K562 (cell line): ENCODE measurements around the gene XYLB. TPM values are rescaled to one million over a fixed set of nuclear protein-coding genes. Genes with fewer than 3 reads are reported as not detected.

ENCODE experiments used
- ATAC-seq: fragments of 200-7000 bp; cut with Tn5 transposase; 3 replicates; pipeline ENCODE4 v1.9.1; 2020; ENCODE audit warnings: moderate library complexity
- BruUV-seq: library from RNA; stranded (reverse); fragments of 400-500 nt; replicated peaks from 2 replicates; lab custom pipeline; 2021; lab: Mats Ljungman, UMichigan
- CTCF ChIA-PET: fragments of 300-600 bp; formaldehyde crosslinking; extraction: SDS; loops from one replicate; lab custom pipeline; 2021; ENCODE audit warnings: low intra/inter-chr PET ratio; lab: Yijun Ruan, JAX
- POLR2A ChIA-PET: fragments of 300-600, 350-650 bp; sonication (Branson Sonifier 250); formaldehyde crosslinking; extraction: SDS; loops from one replicate; lab custom pipeline; 2021; ENCODE audit warnings: antibody characterized with exemption, inconsistent platforms; lab: Yijun Ruan, JAX
- DNase-seq, 4 experiments: peaks; one replicate each; pipeline versions ENCODE4 v3.0.0 to v3.0.0-alpha.2; 2011 to 2018; ENCODE audit warnings: low spot score in 3 of 4, mixed read lengths in 3 of 4; ENCODE audit errors: extremely low read depth in 1 of 4
- FAIRE-seq: peaks from 2 replicates; lab custom pipeline; 2011; peaks lifted over from hg19 to GRCh38; lab: Jason Lieb, UNC
- H2AFZ ChIP-seq: 2 replicates; pipeline ENCODE4 v1.6.0; 2011; ENCODE audit warnings: low read depth, low read length, control low read depth, inconsistent platforms
- H3K27ac ChIP-seq: fragments of 200-600 bp; 3 replicates; pipeline ENCODE4 v1.8.0; 2011; ENCODE audit warnings: low read depth, mild to moderate bottlenecking, control low read depth, inconsistent platforms, low read length, moderate library complexity, mixed read lengths; ENCODE audit errors: extremely low read depth
- H3K27me3 ChIP-seq, 2 experiments: fragments of 300-600 bp in 1 of 2; 2 replicates in 1 of 2; 3 replicates in 1 of 2; pipeline versions ENCODE4 v1.6.0 to v1.8.0; 2011; ENCODE audit warnings: inconsistent platforms in 2 of 2, low read length in 2 of 2, mild to moderate bottlenecking in 1 of 2, mixed read lengths in 1 of 2, moderate library complexity in 1 of 2; ENCODE audit not compliant: control insufficient read depth in 2 of 2, insufficient read depth in 2 of 2
- H3K36me3 ChIP-seq: fragments of 300-600 bp; 3 replicates; pipeline ENCODE4 v1.8.0; 2011; ENCODE audit warnings: mild to moderate bottlenecking, low read length, inconsistent platforms; ENCODE audit not compliant: control insufficient read depth, insufficient read depth
- H3K4me1 ChIP-seq, 2 experiments: fragments of 200-600 bp in 1 of 2; replicated peaks in 1 of 2; 2 replicates in 1 of 2; 3 replicates in 1 of 2; pipeline versions ENCODE4 v1.5.1 to v1.8.0; 2011; ENCODE audit warnings: inconsistent platforms in 2 of 2, low read length in 2 of 2, mild to moderate bottlenecking in 1 of 2, mixed read lengths in 1 of 2, moderate library complexity in 1 of 2; ENCODE audit not compliant: control insufficient read depth in 2 of 2, insufficient read depth in 2 of 2
- H3K4me2 ChIP-seq: 2 replicates; pipeline ENCODE4 v1.6.1; 2011; ENCODE audit warnings: low read length, control low read depth, inconsistent platforms, mixed read lengths; ENCODE audit not compliant: insufficient read depth
- H3K4me3 ChIP-seq: fragments of 200-600 bp; sonication (generic), shearing (Covaris generic); 2 replicates; pipeline ENCODE4 v1.5.1; 2016; ENCODE audit warnings: control low read depth, inconsistent platforms
- H3K79me2 ChIP-seq: fragments of 200-600 bp; 3 replicates; pipeline ENCODE4 v1.8.0; 2011; ENCODE audit warnings: low read length, inconsistent platforms; ENCODE audit not compliant: control insufficient read depth, insufficient read depth
- H3K9ac ChIP-seq, 2 experiments: 2 replicates each; pipeline versions ENCODE4 v1.6.0 to v1.6.1; 2011; ENCODE audit warnings: low read depth in 2 of 2, low read length in 2 of 2, control low read depth in 1 of 2, inconsistent platforms in 1 of 2, mild to moderate bottlenecking in 1 of 2, mixed read lengths in 1 of 2; ENCODE audit not compliant: insufficient read depth in 1 of 2
- H3K9me1 ChIP-seq: one replicate; pipeline ENCODE4 v1.6.0; 2011; ENCODE audit warnings: inconsistent platforms, mild to moderate bottlenecking, low read length, moderate library complexity; ENCODE audit not compliant: control insufficient read depth, insufficient read depth
- H3K9me3 ChIP-seq: replicated peaks from 2 replicates; pipeline ENCODE4 v1.5.1; 2011; ENCODE audit warnings: low read depth, low read length, inconsistent platforms; ENCODE audit not compliant: control insufficient read depth, insufficient read depth
- H4K20me1 ChIP-seq: replicated peaks from 2 replicates; pipeline ENCODE4 v1.6.1; 2011; ENCODE audit warnings: low read length, inconsistent platforms, mixed read lengths; ENCODE audit not compliant: control insufficient read depth, insufficient read depth
- ATF3 ChIP-seq, 2 experiments: fragments of 450-650 bp in 1 of 2; sonication (generic) in 1 of 2; formaldehyde crosslinking in 1 of 2; IDR thresholded peaks in 1 of 2; conservative IDR thresholded peaks in 1 of 2; 2 replicates each; pipeline versions ENCODE4 v1.6.1 to v1.8.1; 2016 to 2023; ENCODE audit warnings: mild to moderate bottlenecking in 2 of 2, moderate library complexity in 2 of 2, inconsistent platforms in 1 of 2, missing genetic modification reagents in 1 of 2
- CCNT2 ChIP-seq: IDR thresholded peaks from 2 replicates; pipeline ENCODE4 v1.6.1; 2011; ENCODE audit warnings: borderline replicate concordance, low read depth, mild to moderate bottlenecking, moderate library complexity, mixed read lengths, low read length; ENCODE audit not compliant: insufficient read length; ENCODE audit errors: extremely low read depth
- ELF4 ChIP-seq: fragments of 450-650 bp; formaldehyde crosslinking; IDR thresholded peaks from 2 replicates; pipeline ENCODE4 v1.4.0; 2022; ENCODE audit warnings: missing genetic modification characterization
- ETS2 ChIP-seq: IDR thresholded peaks from 2 replicates; pipeline ENCODE4 v1.6.1; 2016; ENCODE audit warnings: borderline replicate concordance, missing genetic modification characterization, mild to moderate bottlenecking, moderate library complexity, missing compliant biosample characterization; ENCODE audit not compliant: poor library complexity, severe bottlenecking
- FOXA1 ChIP-seq: fragments of 450-650 bp; IDR thresholded peaks from 2 replicates; pipeline ENCODE4 v1.6.1; 2016; ENCODE audit warnings: mild to moderate bottlenecking, borderline replicate concordance
- JUN ChIP-seq, 2 experiments: sonication (generic) in 1 of 2; formaldehyde crosslinking in 1 of 2; IDR thresholded peaks; 2 replicates each; pipeline versions ENCODE4 v1.6.1 to v1.8.0; 2012 to 2022; ENCODE audit warnings: borderline replicate concordance in 2 of 2, mild to moderate bottlenecking in 2 of 2, improper control_type of control experiment in 1 of 2, low read depth in 1 of 2, low read length in 1 of 2, missing genetic modification reagents in 1 of 2
- MCM7 ChIP-seq, 2 experiments: fragments of 450-650 bp; IDR thresholded peaks; 2 replicates each; pipeline ENCODE4 v1.6.1; 2016 to 2018
- MTF1 ChIP-seq: fragments of 250-450 bp; sonication (Bioruptor Pico); IDR thresholded peaks from 2 replicates; pipeline ENCODE4 v1.9.0; 2021; ENCODE audit warnings: moderate library complexity, mild to moderate bottlenecking, inconsistent platforms, borderline replicate concordance
- NBN ChIP-seq: fragments of 450-650 bp; IDR thresholded peaks from 2 replicates; pipeline ENCODE4 v1.6.1; 2016; ENCODE audit warnings: low read depth, mild to moderate bottlenecking
- NELFE ChIP-seq: IDR thresholded peaks from 2 replicates; pipeline ENCODE4 v1.6.1; 2011; ENCODE audit warnings: mild to moderate bottlenecking; ENCODE audit not compliant: insufficient read depth, insufficient read length
- PRPF4 ChIP-seq: fragments of 200-400 bp; formaldehyde crosslinking; IDR thresholded peaks from one replicate; pipeline ENCODE4 v1.6.1; 2017; ENCODE audit warnings: low read length, low read depth, mild to moderate bottlenecking; ENCODE audit not compliant: insufficient read depth, poor library complexity, severe bottlenecking
- RBM34 ChIP-seq: fragments of 200-400 bp; formaldehyde crosslinking; IDR thresholded peaks from 2 replicates; pipeline ENCODE4 v1.6.1; 2018; ENCODE audit warnings: low read length, borderline replicate concordance; ENCODE audit not compliant: insufficient read depth
- SMAD4 ChIP-seq: fragments of 250-450 bp; sonication (Bioruptor Pico); conservative IDR thresholded peaks from 2 replicates; pipeline ENCODE4 v1.8.0; 2021; ENCODE audit warnings: inconsistent platforms, mild to moderate bottlenecking, moderate library complexity
- TAL1 ChIP-seq: fragments of 450-650 bp; IDR thresholded peaks from 2 replicates; pipeline ENCODE4 v1.6.1; 2016; ENCODE audit warnings: mild to moderate bottlenecking
- ZBTB49 ChIP-seq: sonication (generic); formaldehyde crosslinking; IDR thresholded peaks from 2 replicates; pipeline ENCODE4 v1.8.0; 2022; ENCODE audit warnings: missing genetic modification reagents, mild to moderate bottlenecking, borderline replicate concordance
- ZFP36 ChIP-seq: fragments of 150-350 bp; IDR thresholded peaks from 2 replicates; pipeline ENCODE4 v1.6.1; 2018; ENCODE audit warnings: low read length, low read depth; ENCODE audit not compliant: partially characterized antibody
- ZKSCAN1 ChIP-seq: fragments of 150-350 bp; IDR thresholded peaks from 2 replicates; pipeline ENCODE4 v1.6.1; 2016; ENCODE audit warnings: low read depth, low read length
- WGBS: fragments of 100-300 bp; shearing (Covaris generic); methylation state at CpG from one replicate; pipeline ENCODE4 v1.1.6; 2016; ENCODE audit warnings: low coverage, mixed read lengths; ENCODE audit not compliant: insufficient coverage; ENCODE audit errors: missing lambda C conversion rate; 5-methylcytosine and 5-hydroxymethylcytosine counted together
- in situ Hi-C: fragments of 300-500 bp; cut with MboI; formaldehyde crosslinking; loops from 4 replicates; pipeline ENCODE4 v1.15.0; 2018; ENCODE audit warnings: inconsistent platforms, mixed read lengths
- intact Hi-C: fragments of 100-400 bp; cut with micrococcal nuclease; formaldehyde crosslinking; loops from 2 replicates; pipeline ENCODE4 v1.14.2; 2022
- polyA plus RNA-seq, 8 experiments: library from polyadenylated mRNA; depleted of rRNA in 4 of 8; stranded (reverse) in 5 of 8; unstranded in 3 of 8; fragments of >200 nt; fragmentation: Nextera tagmentation in 2 of 8; fragmentation: Illumina TruSeq in 1 of 8; extraction: Ambion mirVana in 2 of 8; extraction: Trizol in 1 of 8; gene quantifications; 2 replicates each; pipeline versions ENCODE4 v1.2.1 to v1.2.3, GENCODE V29; 2011 to 2014; ENCODE audit warnings: inconsistent platforms in 1 of 8, missing spikeins in 1 of 8
- total RNA-seq, 7 experiments: library from RNA; depleted of rRNA in 6 of 7; stranded (reverse); fragments of >200 nt in 6 of 7; fragmentation: Illumina TruSeq in 2 of 7; extraction: Trizol in 2 of 7; gene quantifications; 2 replicates each; pipeline versions ENCODE4 v1.2.1 to v1.2.3, GENCODE V29; 2011 to 2021; ENCODE audit warnings: low replicate concordance in 1 of 7

The XYLB gene
- total and polyA plus RNA-seq, 9 of the 15 experiments (the other 6 are each of a cell fraction or from before 2014, with no cell fraction given): 4.0 to 20.2 (median 13.2) TPM

GRCh38 chr3:38349684-38350359, 3.2 kb downstream of the XYLB start:
- H2AFZ ChIP-seq: no peak overlapping the region
- H3K4me3 ChIP-seq: no peak overlapping the region
- peak overlapping the region; percentile 42 for H3K4me2 ChIP-seq
- in situ Hi-C loops: loop anchor here (10.0 kb wide), 1 partner anchor 215 kb away; the partner anchor contains the start of genes ACAA1 and MYD88
- CTCF ChIA-PET: no interaction called here
- H3K9me3 ChIP-seq: no peaks in the 10 kb centered on the region
- peaks cover 55% of the 10 kb centered on the region for H3K36me3 ChIP-seq
- peak overlapping the region; percentile 34; the same call in 1 of the 3 replicates for H3K27ac ChIP-seq
- H4K20me1 ChIP-seq: no peaks in the 10 kb centered on the region
- DNase-seq (peak in 1 of 4 experiments; percentile 34), ATAC-seq (no peak), FAIRE-seq (no peak)
- peaks cover 66% of the 10 kb centered on the region for H3K79me2 ChIP-seq
- no peaks in the 10 kb centered on the region for H3K9me1 ChIP-seq
- H3K9ac ChIP-seq: peak overlapping the region in 1 of 2 experiments; percentile 33; a peak in 1 of 4 replicates
- no TSS peak for BruUV-seq
- H3K4me1 ChIP-seq: peaks cover 18 to 27% of the 10 kb centered on the region in 2 experiments; a peak in 4 of 5 replicates
- H3K27me3 ChIP-seq: no peaks in the 10 kb centered on the region
- 63% methylated on average over 8 of the region's 8 CpGs for WGBS
- POLR2A ChIA-PET: interaction anchor here (1.0 kb wide), 1 partner anchor 11 kb away, joined by 4 read pairs; no protein-coding TSS in a partner anchor
- intact Hi-C loops: loop anchor here (5.0 kb wide), 3 partner anchors 102 to 233 kb away; partner anchors contain the start of genes ACAA1, ACVR2B and MYD88
- no peak for TF ChIP-seq ZKSCAN1
- TF ChIP-seq PRPF4: no peak
- no peak for TF ChIP-seq NELFE
- TF ChIP-seq ETS2: no peak
- no peak for TF ChIP-seq NBN
- no peak for TF ChIP-seq CCNT2
- no peak for TF ChIP-seq TAL1
- TF ChIP-seq MCM7 (IDR thresholded peaks at IDR 0.05): no peak
- TF ChIP-seq SMAD4: 0 out of 2 replicates have a peak, but pooled peaks have one; percentile 31
- TF ChIP-seq JUN (IDR thresholded peaks at IDR 0.05; ENCODE audit: borderline replicate concordance, low read depth, low read length): 0 out of 2 replicates have a peak, but pooled peaks have one; percentile 36
- no peak for TF ChIP-seq JUN (CRISPR knock-in tag; IDR thresholded peaks at IDR 0.05; ENCODE audit: borderline replicate concordance)
- peak; percentile 86 for TF ChIP-seq ZFP36
- TF ChIP-seq MTF1: no peak
- TF ChIP-seq ATF3 (IDR thresholded peaks at IDR 0.05): peak; percentile 80
- no peak for TF ChIP-seq ATF3 (CRISPR knock-in tag; conservative IDR thresholded peaks at IDR 0.05)
- TF ChIP-seq RBM34: no peak
- TF ChIP-seq ZBTB49 (CRISPR knock-in tag): peak; percentile 78; the same call in 1 of the 2 replicates
- no peak for TF ChIP-seq ELF4 (CRISPR knock-in tag)
- no peak for TF ChIP-seq FOXA1
